Upper lobe of right lung (tissue), 1 donor: ENCODE results near the gene FRRS1L. TPM values are rescaled to one million over a fixed set of nuclear protein-coding genes. Genes with fewer than 3 reads are reported as not detected.
A peak's percentile ranks its signal among the peaks of the same experiment; 100 is the strongest.

Source experiments
- ATAC-seq: fragments of 200-7000 bp; cut with Tn5 transposase; one replicate; pipeline ENCODE4 v1.9.1; 2020; ENCODE audit warnings: mild to moderate bottlenecking, moderate library complexity
- DNase-seq: peaks from one replicate; pipeline ENCODE4 v3.0.0-alpha.2; 2020
- H3K27ac ChIP-seq: fragments of 200-600 bp; one replicate; pipeline ENCODE4 v1.8.0; 2022
- H3K27me3 ChIP-seq: fragments of 200-600 bp; one replicate; pipeline ENCODE4 v1.8.0; 2022; ENCODE audit warnings: mild to moderate bottlenecking
- H3K36me3 ChIP-seq: fragments of 200-600 bp; one replicate; pipeline ENCODE4 v1.8.0; 2022
- H3K4me1 ChIP-seq: fragments of 200-600 bp; one replicate; pipeline ENCODE4 v1.8.0; 2022
- H3K4me3 ChIP-seq: fragments of 200-600 bp; one replicate; pipeline ENCODE4 v1.8.0; 2022; ENCODE audit warnings: mild to moderate bottlenecking
- H3K9me3 ChIP-seq: fragments of 200-600 bp; one replicate; pipeline ENCODE4 v1.8.0; 2022
- CTCF ChIP-seq: fragments of 200-600 bp; IDR thresholded peaks from one replicate; pipeline ENCODE4 v1.8.0; 2022; ENCODE audit warnings: antibody characterized with exemption
- intact Hi-C: fragments of 100-400 bp; cut with DNase I; formaldehyde crosslinking; loops from one replicate; pipeline ENCODE4 v1.11.0; 2022
- long read RNA-seq: library from polyadenylated mRNA; unstranded; transcript quantifications from one replicate; pipeline ENCODE4 v2.0.0, GENCODE V29; 2021
- total RNA-seq: library from RNA; stranded (reverse); fragmentation: NEBNext Ultra II Directional; extraction: Animal tissue kit (Norgen Biotek cat#: 25700); gene quantifications from one replicate; pipeline ENCODE4 v1.2.1, GENCODE V29; 2021
- donor health status: DM: no; HTN: yes; CAD: no; lungs with severe emphysema.

The FRRS1L gene
- 0.09 TPM for total RNA-seq
- long read RNA-seq = 0 reads

GRCh38 chr9:109166771-109167601 lies at the start of gene FRRS1L:
TSS of gene FRRS1L (minus strand) at chr9:109167249. CDS start at chr9:109167138, 111 bp downstream.
- ATAC-seq = peak; percentile 41
- H3K4me1 ChIP-seq = no peaks in the 10 kb centered on the region
- peaks cover 14% of the 10 kb centered on the region for H3K27me3 ChIP-seq

GRCh38 chr9:109214414-109214813 lies 47.4 kb upstream of the FRRS1L start:
- Histone ChIP-seq H3K4me1 (no peaks in the 10 kb centered on the region), H3K27me3 (no peaks in the 10 kb centered on the region), H3K27ac (no peak overlapping the region), H3K36me3 (no peaks in the 10 kb centered on the region), H3K9me3 (no peaks in the 10 kb centered on the region), H3K4me3 (no peak overlapping the region)
- intact Hi-C loops = no loop called here
- TF ChIP-seq CTCF = no peak
- DNase-seq (no peak), ATAC-seq (no peak)

More at GRCh38 chr9:109166771-109167601, at the start of gene FRRS1L:
- no peaks in the 10 kb centered on the region for H3K36me3 ChIP-seq
- intact Hi-C loops = no loop called here
- no peak within 1 kb of the TSS for H3K27ac ChIP-seq
- no peak within 1 kb of the TSS for H3K4me3 ChIP-seq
- no peak for TF ChIP-seq CTCF
- no peaks in the 10 kb centered on the region for H3K9me3 ChIP-seq
- no peak for DNase-seq

GRCh38 chr9:109213285-109214121 lies 46.5 kb upstream of the FRRS1L start:
- intact Hi-C loops = no loop called here
- ATAC-seq = no peak
- H3K27me3 ChIP-seq = no peaks in the 10 kb centered on the region
- no peaks in the 10 kb centered on the region for H3K4me1 ChIP-seq
- H3K27ac ChIP-seq = no peak overlapping the region
- no peak for DNase-seq
- H3K36me3 ChIP-seq = no peaks in the 10 kb centered on the region
- H3K4me3 ChIP-seq = no peak overlapping the region
- no peaks in the 10 kb centered on the region for H3K9me3 ChIP-seq
- no peak for TF ChIP-seq CTCF

GRCh38 chr9:109212768-109213167 lies 45.7 kb upstream of the FRRS1L start:
- no peak for DNase-seq
- H3K4me1 ChIP-seq = no peaks in the 10 kb centered on the region
- no peak for TF ChIP-seq CTCF
- H3K4me3 ChIP-seq = no peak overlapping the region
- no peak for ATAC-seq
- intact Hi-C loops = no loop called here
- H3K27ac ChIP-seq = no peak overlapping the region
- H3K27me3 ChIP-seq = no peaks in the 10 kb centered on the region
- H3K9me3 ChIP-seq = no peaks in the 10 kb centered on the region
- H3K36me3 ChIP-seq = no peaks in the 10 kb centered on the region

GRCh38 chr9:109206670-109207069 lies 39.6 kb upstream of the FRRS1L start:
- Histone ChIP-seq H3K27ac (no peak overlapping the region), H3K27me3 (no peaks in the 10 kb centered on the region), H3K4me1 (no peaks in the 10 kb centered on the region), H3K36me3 (no peaks in the 10 kb centered on the region), H3K4me3 (no peak overlapping the region), H3K9me3 (no peaks in the 10 kb centered on the region)
- no peak for DNase-seq
- intact Hi-C loops = no loop called here
- no peak for ATAC-seq
- TF ChIP-seq CTCF = no peak
